ENCODE measurements around the gene SCYL1. TPM values are rescaled to one million over a fixed set of nuclear protein-coding genes. Genes with fewer than 3 reads are reported as not detected.
A peak's percentile ranks its signal among the peaks of the same experiment; 100 is the strongest.

SCYL1 gene
- total and polyA plus RNA-seq, 12 donors, result 47.4 to 130 (median 56.7) TPM

DNA sequence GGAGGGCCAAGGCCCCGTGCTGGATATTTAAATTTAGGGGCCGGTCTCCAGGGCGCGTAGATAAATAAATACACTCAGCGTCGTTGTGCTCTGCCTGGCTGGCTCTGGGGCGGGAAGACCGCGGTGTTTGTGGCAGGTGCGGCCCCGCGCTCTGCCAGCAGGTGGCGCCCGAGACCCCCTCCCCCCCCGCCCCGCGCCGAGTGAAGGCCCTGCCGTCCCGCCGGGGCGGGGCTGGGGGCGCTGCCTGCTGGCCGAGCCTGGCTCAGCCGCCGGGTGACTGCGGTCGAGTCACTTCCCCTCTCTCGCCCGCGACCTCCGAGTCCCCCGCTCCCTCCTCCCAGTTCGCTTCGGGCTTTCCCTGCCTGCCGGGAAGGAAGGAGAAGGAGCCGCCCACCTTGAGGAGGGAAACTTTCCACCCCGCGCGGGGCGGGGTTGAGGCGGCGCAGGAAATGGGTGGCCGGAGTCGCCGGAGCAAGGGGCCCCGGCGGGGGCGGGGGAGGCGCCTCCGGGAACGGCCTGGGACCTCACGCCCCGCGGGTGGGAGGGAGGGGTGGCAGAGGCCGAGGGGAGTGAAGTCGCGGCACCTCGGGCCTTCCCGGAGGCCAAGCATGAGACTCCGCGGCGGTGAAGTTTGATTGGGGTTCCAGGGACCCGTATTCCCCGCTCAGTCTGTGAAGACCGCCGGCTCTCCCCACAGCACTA is 49.4 kb downstream of the SCYL1 start:
- WGBS, 2 donors, result 2 to 3% methylated on average over 54 to 60 of the region's 67 CpGs

DNA sequence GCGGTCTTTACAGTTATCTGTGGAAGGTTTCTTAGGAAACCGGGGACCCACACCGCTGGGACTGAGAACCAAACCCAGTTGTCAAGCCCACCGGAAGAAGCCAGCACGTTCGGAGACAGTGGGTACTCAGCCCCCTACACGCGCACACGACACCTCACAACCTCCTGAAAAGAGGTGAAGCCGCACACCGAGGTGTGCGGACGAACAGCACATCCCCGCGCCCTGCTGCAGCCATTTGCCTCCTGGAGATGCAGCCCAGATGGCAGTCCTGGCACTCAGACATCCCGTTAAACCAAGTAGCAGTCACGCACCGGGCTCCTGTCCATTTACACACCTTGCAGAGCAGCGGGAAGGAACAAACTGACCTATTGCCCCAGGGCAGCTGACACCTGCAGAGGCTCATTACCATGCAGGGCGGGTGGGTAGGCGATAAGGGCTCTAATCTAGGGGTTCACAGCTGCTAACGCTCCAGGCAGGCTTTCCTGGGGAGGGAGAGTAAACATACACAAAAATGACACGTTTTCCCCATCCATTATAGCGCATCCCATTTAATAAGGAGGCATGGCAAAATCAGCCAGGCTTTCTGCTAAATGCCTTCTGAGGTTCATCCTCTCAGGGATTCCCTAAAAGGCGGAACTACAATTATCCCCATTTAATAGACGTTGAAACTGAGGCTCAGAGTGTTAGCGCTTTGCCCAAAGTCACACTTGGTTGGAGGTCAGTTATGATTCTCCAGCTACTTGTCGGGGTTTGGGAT is 50.1 kb downstream of the SCYL1 start:
- no peak for ATAC-seq
- TF ChIP-seq, protein P1, sequence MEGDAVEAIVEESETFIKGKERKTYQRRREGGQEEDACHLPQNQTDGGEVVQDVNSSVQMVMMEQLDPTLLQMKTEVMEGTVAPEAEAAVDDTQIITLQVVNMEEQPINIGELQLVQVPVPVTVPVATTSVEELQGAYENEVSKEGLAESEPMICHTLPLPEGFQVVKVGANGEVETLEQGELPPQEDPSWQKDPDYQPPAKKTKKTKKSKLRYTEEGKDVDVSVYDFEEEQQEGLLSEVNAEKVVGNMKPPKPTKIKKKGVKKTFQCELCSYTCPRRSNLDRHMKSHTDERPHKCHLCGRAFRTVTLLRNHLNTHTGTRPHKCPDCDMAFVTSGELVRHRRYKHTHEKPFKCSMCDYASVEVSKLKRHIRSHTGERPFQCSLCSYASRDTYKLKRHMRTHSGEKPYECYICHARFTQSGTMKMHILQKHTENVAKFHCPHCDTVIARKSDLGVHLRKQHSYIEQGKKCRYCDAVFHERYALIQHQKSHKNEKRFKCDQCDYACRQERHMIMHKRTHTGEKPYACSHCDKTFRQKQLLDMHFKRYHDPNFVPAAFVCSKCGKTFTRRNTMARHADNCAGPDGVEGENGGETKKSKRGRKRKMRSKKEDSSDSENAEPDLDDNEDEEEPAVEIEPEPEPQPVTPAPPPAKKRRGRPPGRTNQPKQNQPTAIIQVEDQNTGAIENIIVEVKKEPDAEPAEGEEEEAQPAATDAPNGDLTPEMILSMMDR (IDR thresholded peaks at IDR 0.05), result no peak
- intact Hi-C loops (cut with DNase I), result loop anchor here in 7 of 10 donors (2.0 to 5.0 kb wide), 6 partner anchors 32 to 342 kb away; partner anchors contain the start of genes MAP3K11 (in 5 of the 7), PCNX3 (in 3 of the 7), C11orf68 (in 1 of the 7) and DRAP1 (in 1 of the 7)
- no peak for DNase-seq
- 28 to 30% methylated on average over 28 of the region's 28 CpGs for WGBS, 2 donors
- H3K9me3 ChIP-seq, result no peaks in the 10 kb centered on the region
- H3K36me3 ChIP-seq, result peaks cover 0 to 16% (median 7%) of the 10 kb centered on the region in 9 donors
- H3K4me1 ChIP-seq, result peaks cover 37 to 72% (median 64%) of the 10 kb centered on the region in 9 donors
- H3K27ac ChIP-seq, result peak overlapping the region; percentile 89 to 100 (median 96)
- peak overlapping the region; percentile 20 to 98 (median 84) for H3K4me3 ChIP-seq
- H3K27me3 ChIP-seq, result no peaks in the 10 kb centered on the region

More for the DNA sequence above, 49.4 kb downstream of the SCYL1 start:
- Histone ChIP-seq H3K36me3 (peaks cover 0 to 9% (median 0%) of the 10 kb centered on the region in 9 donors), H3K27ac (peak overlapping the region; percentile 89 to 100 (median 96)), H3K9me3 (no peaks in the 10 kb centered on the region), H3K27me3 (no peaks in the 10 kb centered on the region), H3K4me3 (peak overlapping the region; percentile 3 to 98 (median 84)), H3K4me1 (peaks cover 37 to 76% (median 68%) of the 10 kb centered on the region in 9 donors)
- intact Hi-C loops (cut with DNase I), result loop anchor here in 7 of 10 donors (2.0 to 5.0 kb wide), 5 partner anchors 33 to 343 kb away; partner anchors contain the start of genes MAP3K11 (in 5 of the 7), PCNX3 (in 3 of the 7), C11orf68 (in 1 of the 7) and DRAP1 (in 1 of the 7)
- DNase-seq, result peak; percentile 94 to 97
- TF ChIP-seq, protein P1 (IDR thresholded peaks at IDR 0.05), result peak; percentile 95 to 100 (median 99)
- ATAC-seq, result peak; percentile 59 to 68 (median 61)

GRCh38 chr11:65575568-65576231 is 50.8 kb downstream of the SCYL1 start, which contains the start of gene EHBP1L1:
Gene EHBP1L1 (plus strand): TSS chr11:65576053. CDS start chr11:65576303, 250 bp downstream.
- Histone ChIP-seq H3K4me3 (peak within 1 kb of the TSS; percentile 75 to 98 (median 84)), H3K36me3 (peaks cover 0 to 24% (median 14%) of the 10 kb centered on the region in 9 donors), H3K4me1 (peaks cover 37 to 70% (median 61%) of the 10 kb centered on the region in 9 donors), H3K27ac (peak within 1 kb of the TSS; percentile 89 to 100 (median 96)), H3K27me3 (no peaks in the 10 kb centered on the region), H3K9me3 (no peaks in the 10 kb centered on the region)
- TF ChIP-seq, protein P1 (IDR thresholded peaks at IDR 0.05), result no peak
- DNase-seq, result peak; percentile 73 to 83
- peak in 7 of 8 donors; percentile 0 to 35 (median 11) for ATAC-seq
- WGBS, 2 donors, result 1 to 2% methylated on average over 47 to 69 of the region's 69 CpGs
- intact Hi-C loops (cut with DNase I), result loop anchor here in 4 of 10 donors (2.0 to 5.0 kb wide), 2 partner anchors 39 to 82 kb away; partner anchors contain the start of genes MAP3K11 (in 3 of the 4) and PCNX3 (in 3 of the 4)

Data from heart right ventricle (tissue), 16 donors.